Gastroesophageal sphincter (tissue), 4 donors: ENCODE measurements around the gene SLC24A3. TPM values are rescaled to one million over a fixed set of nuclear protein-coding genes. Genes with fewer than 3 reads are reported as not detected.
A peak's percentile ranks its signal among the peaks of the same experiment; 100 is the strongest.

Experiments used
- ATAC-seq: fragments of 150-250 bp; one replicate; pipeline ENCODE4 v1.9.1; 2016; ENCODE audit warnings: mild to moderate bottlenecking, moderate library complexity
- H3K27ac ChIP-seq, 4 donors: fragments of 200-600 bp; sonication (generic) in 3 of 4; 1 replicate in 3 of 4; 2 replicates in 1 of 4; pipeline ENCODE4 v1.5.1; 2016 to 2019
- H3K27me3 ChIP-seq: fragments of 200-600 bp; sonication (generic); one replicate; pipeline ENCODE4 v1.5.1; 2019
- H3K36me3 ChIP-seq, 2 donors: fragments of 200-600 bp; sonication (generic); one replicate each; pipeline ENCODE4 v1.5.1; 2019; ENCODE audit warnings: control low read depth in 1 of 2
- H3K4me1 ChIP-seq, 3 donors: fragments of 200-600 bp; sonication (generic); 1 replicate in 2 of 3; 2 replicates in 1 of 3; pipeline ENCODE4 v1.5.1; 2016 to 2019; ENCODE audit warnings: control low read depth in 2 of 3
- H3K4me3 ChIP-seq, 2 donors: fragments of 200-600 bp; sonication (generic); one replicate each; pipeline ENCODE4 v1.5.1; 2019; ENCODE audit warnings: mild to moderate bottlenecking in 1 of 2, moderate library complexity in 1 of 2
- H3K9me3 ChIP-seq, 3 donors: fragments of 200-600 bp; sonication (generic); one replicate each; pipeline ENCODE4 v1.5.1; 2017 to 2019; ENCODE audit warnings: control low read depth in 2 of 3
- EP300 ChIP-seq: sonication (generic); formaldehyde crosslinking; IDR thresholded peaks from one replicate; pipeline ENCODE4 v1.6.1; 2017; ENCODE audit warnings: antibody characterized with exemption, mild to moderate bottlenecking
- POLR2A ChIP-seq, 2 donors: fragments of 450-650 bp; IDR thresholded peaks; one replicate each; pipeline ENCODE4 v1.6.1; 2017; ENCODE audit warnings: antibody characterized with exemption in 2 of 2, mild to moderate bottlenecking in 2 of 2, moderate library complexity in 1 of 2
- POLR2AphosphoS5 ChIP-seq: sonication (generic); formaldehyde crosslinking; IDR thresholded peaks from one replicate; pipeline ENCODE4 v1.6.1; 2017; ENCODE audit warnings: antibody characterized with exemption
- WGBS, 2 donors: methylation state at CpG; one replicate each; pipeline ENCODE4 v1.1.5; 2018; ENCODE audit warnings: low coverage in 1 of 2; 5-methylcytosine and 5-hydroxymethylcytosine counted together
- total RNA-seq, 4 donors: library from RNA; depleted of rRNA; stranded (reverse); fragments of >200 nt; gene quantifications; one replicate each; pipeline ENCODE4 v1.1.0, GENCODE V29; 2016
- TF ChIP-seq, protein P1 (sequence below), 4 experiments: fragments of 200-600 bp in 2 of 4; fragments of 450-650 bp in 2 of 4; sonication (generic) in 1 of 4; IDR thresholded peaks; one replicate each; pipeline ENCODE4 v1.5.1; 2017 to 2019; ENCODE audit warnings: antibody characterized with exemption in 4 of 4, mild to moderate bottlenecking in 2 of 4, moderate library complexity in 2 of 4

SLC24A3 gene
- total RNA-seq, 4 donors from 2014 or later = 2.7 to 13.5 (median 5.5) TPM

DNA sequence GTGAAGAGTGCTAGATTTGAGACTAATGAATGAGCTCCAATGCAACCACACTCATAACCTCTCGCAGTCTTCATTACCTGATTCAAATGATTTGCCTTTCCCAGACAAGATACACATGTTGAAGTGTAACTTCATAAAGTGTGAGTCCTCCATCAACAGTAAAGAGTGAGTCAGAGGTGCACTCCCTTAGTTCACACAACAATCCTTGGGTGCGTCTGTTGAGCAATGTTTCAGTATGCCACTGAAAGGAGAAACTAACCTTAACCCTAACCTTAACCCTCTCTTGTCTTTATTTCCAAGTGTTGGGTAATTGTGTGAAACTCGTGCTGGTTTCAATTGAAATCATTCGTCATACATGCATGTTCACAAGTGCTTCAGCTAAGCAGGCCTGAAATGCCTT, 524.6 kb downstream of the SLC24A3 start:
- H3K36me3 ChIP-seq = no peaks in the 10 kb centered on the region
- no peaks in the 10 kb centered on the region for H3K9me3 ChIP-seq
- peak; percentile 84 for ATAC-seq
- H3K4me1 ChIP-seq = peaks cover 0 to 15% (median 12%) of the 10 kb centered on the region in 3 donors
- no peak overlapping the region for H3K27ac ChIP-seq
- WGBS, 2 donors = 50 to 77% methylated on average over 4 of the region's 4 CpGs
- H3K27me3 ChIP-seq = no peaks in the 10 kb centered on the region
- TF ChIP-seq EP300 = no peak
- TF ChIP-seq, protein P1, sequence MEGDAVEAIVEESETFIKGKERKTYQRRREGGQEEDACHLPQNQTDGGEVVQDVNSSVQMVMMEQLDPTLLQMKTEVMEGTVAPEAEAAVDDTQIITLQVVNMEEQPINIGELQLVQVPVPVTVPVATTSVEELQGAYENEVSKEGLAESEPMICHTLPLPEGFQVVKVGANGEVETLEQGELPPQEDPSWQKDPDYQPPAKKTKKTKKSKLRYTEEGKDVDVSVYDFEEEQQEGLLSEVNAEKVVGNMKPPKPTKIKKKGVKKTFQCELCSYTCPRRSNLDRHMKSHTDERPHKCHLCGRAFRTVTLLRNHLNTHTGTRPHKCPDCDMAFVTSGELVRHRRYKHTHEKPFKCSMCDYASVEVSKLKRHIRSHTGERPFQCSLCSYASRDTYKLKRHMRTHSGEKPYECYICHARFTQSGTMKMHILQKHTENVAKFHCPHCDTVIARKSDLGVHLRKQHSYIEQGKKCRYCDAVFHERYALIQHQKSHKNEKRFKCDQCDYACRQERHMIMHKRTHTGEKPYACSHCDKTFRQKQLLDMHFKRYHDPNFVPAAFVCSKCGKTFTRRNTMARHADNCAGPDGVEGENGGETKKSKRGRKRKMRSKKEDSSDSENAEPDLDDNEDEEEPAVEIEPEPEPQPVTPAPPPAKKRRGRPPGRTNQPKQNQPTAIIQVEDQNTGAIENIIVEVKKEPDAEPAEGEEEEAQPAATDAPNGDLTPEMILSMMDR (IDR thresholded peaks at IDR 0.05) = no peak
- no peak for TF ChIP-seq POLR2A (IDR thresholded peaks at IDR 0.05)
- TF ChIP-seq POLR2AphosphoS5 = peak; percentile 71
- no peak overlapping the region for H3K4me3 ChIP-seq

DNA sequence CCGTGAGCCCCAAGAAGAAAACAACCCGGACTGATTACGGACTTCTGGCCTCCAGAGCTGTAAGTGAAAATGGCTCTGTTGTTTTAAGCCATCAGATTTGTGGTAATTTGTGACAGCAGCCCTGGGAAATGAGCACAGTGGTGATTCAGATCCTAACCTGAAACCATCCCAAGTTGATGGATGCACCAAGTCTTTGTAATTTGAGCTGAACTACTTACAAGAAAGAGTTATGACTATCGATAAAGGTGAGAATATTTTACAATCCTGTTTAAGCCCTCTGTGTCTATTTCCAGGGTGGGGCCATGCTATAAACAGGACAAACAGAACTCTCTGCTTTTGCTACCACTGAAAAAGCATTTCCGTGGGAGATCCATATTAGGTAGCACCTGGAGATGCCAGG, 526.5 kb downstream of the SLC24A3 start:
- Histone ChIP-seq H3K36me3 (no peaks in the 10 kb centered on the region), H3K4me1 (peaks cover 0 to 15% (median 12%) of the 10 kb centered on the region in 3 donors), H3K4me3 (no peak overlapping the region), H3K9me3 (no peaks in the 10 kb centered on the region), H3K27ac (no peak overlapping the region), H3K27me3 (no peaks in the 10 kb centered on the region)
- 92 to 96% methylated on average over 4 to 5 of the region's 5 CpGs for WGBS, 2 donors
- no peak for TF ChIP-seq POLR2A (IDR thresholded peaks at IDR 0.05)
- TF ChIP-seq EP300 = no peak
- TF ChIP-seq, protein P1 (IDR thresholded peaks at IDR 0.05) = no peak
- TF ChIP-seq POLR2AphosphoS5 = no peak
- ATAC-seq = no peak

DNA sequence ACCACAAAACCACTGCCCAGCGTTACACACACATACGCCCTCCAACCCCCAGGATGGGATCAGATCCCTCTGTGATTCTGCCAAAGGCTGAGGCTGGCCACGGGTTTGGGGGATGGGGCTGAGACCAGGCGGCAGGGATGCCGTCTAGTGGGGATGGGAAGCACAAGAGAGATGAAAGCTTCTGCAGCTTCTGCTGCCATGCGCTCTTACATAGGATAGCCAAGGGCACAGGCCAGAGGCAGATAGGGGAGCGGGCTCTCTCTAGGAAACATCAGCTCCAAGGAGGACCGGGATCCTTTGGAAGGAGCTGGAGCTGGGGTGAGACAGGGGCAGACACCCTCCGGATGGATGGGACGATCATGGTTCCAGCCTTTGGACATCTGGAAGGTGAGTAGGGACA, 526.9 kb downstream of the SLC24A3 start:
- ATAC-seq = no peak
- no peak overlapping the region for H3K27ac ChIP-seq
- no peak overlapping the region for H3K4me3 ChIP-seq
- 88 to 100% methylated on average over 2 to 6 of the region's 10 CpGs for WGBS, 2 donors
- no peaks in the 10 kb centered on the region for H3K36me3 ChIP-seq
- H3K4me1 ChIP-seq = peaks cover 0 to 12% (median 12%) of the 10 kb centered on the region in 3 donors
- no peak for TF ChIP-seq POLR2AphosphoS5
- TF ChIP-seq, protein P1 (IDR thresholded peaks at IDR 0.05) = no peak
- no peak for TF ChIP-seq EP300
- TF ChIP-seq POLR2A (IDR thresholded peaks at IDR 0.05) = no peak
- no peaks in the 10 kb centered on the region for H3K9me3 ChIP-seq
- no peaks in the 10 kb centered on the region for H3K27me3 ChIP-seq

- TF ChIP-seq POLR2AphosphoS5 (no peak), POLR2A (IDR thresholded peaks at IDR 0.05) (no peak), EP300 (no peak)
- TF ChIP-seq, protein P1 (IDR thresholded peaks at IDR 0.05) = no peak
- Histone ChIP-seq H3K27me3 (no peaks in the 10 kb centered on the region), H3K36me3 (no peaks in the 10 kb centered on the region), H3K4me3 (no peak overlapping the region), H3K4me1 (peaks cover 0 to 4% (median under 1%) of the 10 kb centered on the region in 3 donors), H3K9me3 (peaks cover 0 to under 1% (median 0%) of the 10 kb centered on the region in 3 donors), H3K27ac (no peak overlapping the region)
- WGBS, 2 donors = 67 to 80% methylated on average over 3 of the region's 3 CpGs
- no peak for ATAC-seq
Measured at GRCh38 chr20:19740512-19740911, 528.1 kb downstream of the SLC24A3 start.

GRCh38 chr20:19741924-19742323, 529.5 kb downstream of the SLC24A3 start:
- Histone ChIP-seq H3K27ac (no peak overlapping the region), H3K4me3 (no peak overlapping the region), H3K9me3 (peaks cover 0 to 5% (median 0%) of the 10 kb centered on the region in 3 donors), H3K27me3 (no peaks in the 10 kb centered on the region), H3K4me1 (no peaks in the 10 kb centered on the region), H3K36me3 (no peaks in the 10 kb centered on the region)
- WGBS, 2 donors = 65 to 81% methylated on average over 2 of the region's 2 CpGs
- no peak for ATAC-seq
- TF ChIP-seq, protein P1 (IDR thresholded peaks at IDR 0.05) = no peak
- TF ChIP-seq EP300 = no peak
- TF ChIP-seq POLR2AphosphoS5 = no peak
- TF ChIP-seq POLR2A (IDR thresholded peaks at IDR 0.05) = no peak
